DOHH2 (cell line): ENCODE results near the gene ISG15.

ENCODE experiments used
- CTCF ChIP-seq: fragments of 200-600 bp; sonication (generic); IDR thresholded peaks from one replicate; pipeline ENCODE4 v1.5.1; 2014; ENCODE audit warnings: antibody characterized with exemption, mild to moderate bottlenecking, low read depth, low read length; ENCODE audit not compliant: poor library complexity, severe bottlenecking
- EZH2phosphoT487 ChIP-seq: fragments of 200-600 bp; sonication (generic); IDR thresholded peaks from 2 replicates; pipeline ENCODE4 v1.6.1; 2017; ENCODE audit warnings: borderline replicate concordance, mild to moderate bottlenecking, antibody characterized with exemption, low read length, moderate library complexity, mixed read lengths

- no peak for TF ChIP-seq CTCF
- no peak for TF ChIP-seq EZH2phosphoT487
Measured at GRCh38 chr1:973459-974292, 39.6 kb upstream of the ISG15 start.
